ENCODE data around the gene SLC44A1.
A peak's percentile ranks its signal among the peaks of the same experiment; 100 is the strongest.

Gene SLC44A1

GRCh38 chr9:105390871-105391270 lies 146.4 kb downstream of the SLC44A1 start:
- ATAC-seq (no peak), DNase-seq (ENCODE audit: low spot score in 2 of 2) (no peak)
- H3K4me1 Mint-ChIP-seq: peaks cover under 1% of the 10 kb centered on the region
- no peaks in the 10 kb centered on the region for H3K9me3 Mint-ChIP-seq
- no peak overlapping the region for H3K4me3 Mint-ChIP-seq
- no peak overlapping the region for H3K27ac Mint-ChIP-seq
- no peaks in the 10 kb centered on the region for H3K36me3 Mint-ChIP-seq

GRCh38 chr9:105391288-105391687 lies 146.8 kb downstream of the SLC44A1 start:
- Mint-ChIP-seq H3K4me1 (no peaks in the 10 kb centered on the region), H3K4me3 (no peak overlapping the region), H3K9me3 (no peaks in the 10 kb centered on the region), H3K27ac (no peak overlapping the region), H3K36me3 (no peaks in the 10 kb centered on the region)
- ATAC-seq (no peak), DNase-seq (ENCODE audit: low spot score in 2 of 2) (no peak)

- Mint-ChIP-seq H3K4me1 (no peaks in the 10 kb centered on the region), H3K4me3 (no peak overlapping the region), H3K36me3 (no peaks in the 10 kb centered on the region), H3K27ac (no peak overlapping the region), H3K9me3 (no peaks in the 10 kb centered on the region)
- DNase-seq (ENCODE audit: low spot score in 2 of 2): no peak
- no peak for ATAC-seq
Observed at GRCh38 chr9:105392531-105392930, 148.1 kb downstream of the SLC44A1 start.

- no peak overlapping the region for H3K27ac Mint-ChIP-seq
- no peak for DNase-seq (ENCODE audit: low spot score in 2 of 2)
- H3K9me3 Mint-ChIP-seq: no peaks in the 10 kb centered on the region
Observed at GRCh38 chr9:105393576-105394344, 149.3 kb downstream of the SLC44A1 start.

GRCh38 chr9:105396441-105396840 lies 152.0 kb downstream of the SLC44A1 start:
- ATAC-seq: no peak
- no peaks in the 10 kb centered on the region for H3K36me3 Mint-ChIP-seq
- no peak overlapping the region for H3K4me3 Mint-ChIP-seq
- DNase-seq (ENCODE audit: low spot score in 2 of 2): no peak
- no peaks in the 10 kb centered on the region for H3K4me1 Mint-ChIP-seq
- H3K9me3 Mint-ChIP-seq: no peaks in the 10 kb centered on the region
- no peak overlapping the region for H3K27ac Mint-ChIP-seq

More at GRCh38 chr9:105393576-105394344, 149.3 kb downstream of the SLC44A1 start:
- no peaks in the 10 kb centered on the region for H3K4me1 Mint-ChIP-seq
- H3K4me3 Mint-ChIP-seq: no peak overlapping the region
- ATAC-seq: no peak
- H3K36me3 Mint-ChIP-seq: no peaks in the 10 kb centered on the region

GRCh38 chr9:105396901-105397300 lies 152.4 kb downstream of the SLC44A1 start:
- Mint-ChIP-seq H3K4me1 (no peaks in the 10 kb centered on the region), H3K4me3 (no peak overlapping the region), H3K9me3 (no peaks in the 10 kb centered on the region), H3K27ac (no peak overlapping the region), H3K36me3 (no peaks in the 10 kb centered on the region)
- DNase-seq (ENCODE audit: low spot score in 2 of 2) (no peak), ATAC-seq (no peak)

DNA sequence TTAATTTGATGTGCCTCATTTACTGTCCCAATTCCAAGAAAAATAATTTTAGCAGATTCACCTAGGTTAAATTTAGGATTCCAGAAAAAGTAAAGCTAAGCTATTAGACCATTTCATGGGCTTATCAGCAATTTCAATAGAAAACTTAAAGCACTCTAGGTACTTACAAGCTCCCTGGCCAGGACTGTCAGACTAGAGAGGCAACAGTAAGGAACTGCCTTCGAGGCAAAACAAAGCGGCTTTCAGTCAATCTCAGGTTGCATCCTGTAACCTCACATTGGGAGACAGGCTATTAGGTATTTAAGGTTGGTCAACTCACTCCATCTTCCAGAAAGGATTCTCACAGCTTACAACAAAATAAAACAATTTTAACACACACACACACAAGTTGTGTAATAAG lies 154.7 kb downstream of the SLC44A1 start:
- no peaks in the 10 kb centered on the region for H3K36me3 Mint-ChIP-seq
- DNase-seq (ENCODE audit: low spot score in 2 of 2) (no peak), ATAC-seq (no peak)
- no peak overlapping the region for H3K27ac Mint-ChIP-seq
- H3K4me3 Mint-ChIP-seq: no peak overlapping the region
- H3K9me3 Mint-ChIP-seq: no peaks in the 10 kb centered on the region
- H3K4me1 Mint-ChIP-seq: peaks cover 9% of the 10 kb centered on the region

- Mint-ChIP-seq H3K4me1 (peaks cover 31% of the 10 kb centered on the region), H3K27ac (no peak overlapping the region), H3K36me3 (peaks cover 7% of the 10 kb centered on the region), H3K4me3 (no peak overlapping the region), H3K9me3 (peaks cover under 1% of the 10 kb centered on the region)
- no peak for ATAC-seq
- no peak for DNase-seq (ENCODE audit: low spot score in 2 of 2)
Observed at GRCh38 chr9:105401651-105402050, 157.2 kb downstream of the SLC44A1 start.

DNA sequence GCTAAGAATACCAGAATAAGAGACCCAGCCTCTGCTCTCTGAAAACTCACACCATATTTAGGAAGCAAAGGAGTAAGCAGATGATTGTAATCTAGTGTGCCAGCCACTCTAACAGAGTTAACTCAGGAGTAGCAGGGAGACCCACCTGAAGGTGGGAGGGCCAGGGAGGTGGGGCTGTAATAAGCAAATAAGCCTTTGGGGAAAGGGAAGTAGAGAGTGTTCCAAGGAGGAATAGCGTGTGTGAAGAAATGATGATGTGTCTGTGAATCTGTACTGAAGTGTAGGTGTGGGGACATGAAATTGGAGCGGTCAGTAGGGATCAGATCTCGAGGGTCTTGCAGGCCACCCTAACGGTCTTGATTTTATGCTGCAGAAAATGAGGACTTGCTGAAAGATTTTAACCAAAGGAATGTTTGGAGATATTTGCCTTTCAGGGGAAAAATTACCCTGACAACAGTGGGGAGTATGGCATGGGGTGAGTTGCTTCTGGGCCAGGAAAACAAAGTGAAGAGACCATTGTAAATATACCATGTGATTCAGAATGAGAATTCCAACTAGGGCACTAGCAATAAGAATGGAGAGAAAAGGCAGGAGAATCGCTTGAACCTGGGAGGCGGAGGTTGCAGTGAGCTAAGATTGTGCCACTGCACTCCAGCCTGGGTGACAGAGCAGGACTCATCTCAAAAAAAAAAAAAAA lies 159.2 kb downstream of the SLC44A1 start:
- Mint-ChIP-seq H3K4me3 (no peak overlapping the region), H3K4me1 (peaks cover 31% of the 10 kb centered on the region), H3K36me3 (peaks cover 13% of the 10 kb centered on the region), H3K27ac (no peak overlapping the region), H3K9me3 (peaks cover 4% of the 10 kb centered on the region)
- DNase-seq (ENCODE audit: low spot score in 2 of 2) (no peak), ATAC-seq (no peak)

GRCh38 chr9:105405514-105406131 lies 161.2 kb downstream of the SLC44A1 start:
- Mint-ChIP-seq H3K4me3 (peak overlapping the region; percentile 24), H3K27ac (peak overlapping the region; percentile 68), H3K36me3 (peaks cover 13% of the 10 kb centered on the region), H3K4me1 (peaks cover 31% of the 10 kb centered on the region), H3K9me3 (peaks cover 8% of the 10 kb centered on the region)
- ATAC-seq (peak; percentile 98), DNase-seq (ENCODE audit: low spot score in 2 of 2) (peak; percentile 26 to 75)

- DNase-seq (ENCODE audit: low spot score in 2 of 2) (no peak), ATAC-seq (no peak)
- Mint-ChIP-seq H3K9me3 (peaks cover 11% of the 10 kb centered on the region), H3K27ac (no peak overlapping the region), H3K36me3 (peaks cover 13% of the 10 kb centered on the region), H3K4me3 (peak overlapping the region; percentile 24), H3K4me1 (peaks cover 31% of the 10 kb centered on the region)
Observed at GRCh38 chr9:105406369-105406768, 161.9 kb downstream of the SLC44A1 start.

DNA sequence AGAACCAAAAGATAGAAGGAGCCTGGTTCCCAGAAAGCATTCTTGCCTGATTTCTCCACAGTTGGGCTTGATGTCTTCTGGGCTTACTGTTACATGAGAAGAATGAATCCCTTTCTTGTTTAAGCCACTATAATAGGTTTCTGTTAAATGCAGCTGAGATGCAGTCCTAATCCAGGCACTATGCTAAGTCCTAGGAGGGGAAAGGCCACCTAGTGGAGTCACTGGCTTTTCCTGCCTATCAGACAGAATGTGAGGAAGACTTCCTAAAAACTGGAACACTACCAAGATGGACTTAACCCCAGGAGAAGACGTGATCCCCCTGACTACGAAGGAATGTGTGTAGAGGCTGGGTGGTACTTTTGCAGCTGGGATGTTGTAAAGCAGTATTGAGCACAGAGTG lies 169.1 kb downstream of the SLC44A1 start:
- peaks cover 6% of the 10 kb centered on the region for H3K4me1 Mint-ChIP-seq

GRCh38 chr9:105414947-105415661 lies 170.7 kb downstream of the SLC44A1 start:
- H3K9me3 Mint-ChIP-seq: peaks cover 8% of the 10 kb centered on the region
- no peak overlapping the region for H3K4me3 Mint-ChIP-seq
- peaks cover 6% of the 10 kb centered on the region for H3K4me1 Mint-ChIP-seq
- peak; percentile 43 to 72 for DNase-seq (ENCODE audit: low spot score in 2 of 2)
- ATAC-seq: peak; percentile 72
- no peak overlapping the region for H3K27ac Mint-ChIP-seq
- H3K36me3 Mint-ChIP-seq: no peaks in the 10 kb centered on the region

More for the DNA sequence above, 169.1 kb downstream of the SLC44A1 start:
- ATAC-seq: no peak
- DNase-seq (ENCODE audit: low spot score in 2 of 2): no peak
- H3K27ac Mint-ChIP-seq: no peak overlapping the region
- H3K36me3 Mint-ChIP-seq: no peaks in the 10 kb centered on the region
- H3K4me3 Mint-ChIP-seq: no peak overlapping the region
- peaks cover 12% of the 10 kb centered on the region for H3K9me3 Mint-ChIP-seq

DNA sequence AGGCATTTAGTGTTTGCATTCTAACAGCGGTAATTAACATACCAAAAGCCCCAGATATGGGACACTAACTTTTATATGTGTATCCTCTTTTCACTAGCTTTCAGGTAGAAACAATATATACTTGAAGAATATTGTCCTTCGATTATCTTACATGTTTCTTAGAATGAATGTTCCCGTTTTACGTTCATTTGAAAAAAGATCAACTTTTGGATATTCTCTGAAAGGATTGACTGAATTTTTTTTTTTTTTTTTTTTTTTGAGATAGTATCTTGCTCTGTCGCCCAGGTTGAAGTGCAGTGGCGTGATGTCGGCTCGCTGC lies 171.2 kb downstream of the SLC44A1 start:
- no peak overlapping the region for H3K27ac Mint-ChIP-seq
- H3K4me1 Mint-ChIP-seq: peaks cover 6% of the 10 kb centered on the region
- ATAC-seq (no peak), DNase-seq (ENCODE audit: low spot score in 2 of 2) (no peak)
- peaks cover 8% of the 10 kb centered on the region for H3K9me3 Mint-ChIP-seq
- H3K36me3 Mint-ChIP-seq: no peaks in the 10 kb centered on the region
- H3K4me3 Mint-ChIP-seq: no peak overlapping the region

- no peaks in the 10 kb centered on the region for H3K36me3 Mint-ChIP-seq
- no peak for DNase-seq (ENCODE audit: low spot score in 2 of 2)
- H3K4me1 Mint-ChIP-seq: peaks cover 6% of the 10 kb centered on the region
- H3K4me3 Mint-ChIP-seq: no peak overlapping the region
- peaks cover 3% of the 10 kb centered on the region for H3K9me3 Mint-ChIP-seq
- ATAC-seq: no peak
- no peak overlapping the region for H3K27ac Mint-ChIP-seq
Observed at GRCh38 chr9:105416840-105417239, 172.4 kb downstream of the SLC44A1 start.
